Measurements from ENCODE around the gene PDILT.
A peak's percentile ranks its signal among the peaks of the same experiment; 100 is the strongest.

PDILT gene

GRCh38 chr16:20393801-20394577 lies 10.5 kb downstream of the PDILT start:
- Histone ChIP-seq H2BK120ac (ENCODE audit: low read depth, low read length) (no peak overlapping the region), H3K23ac (ENCODE audit: low read length) (no peak overlapping the region), H4K8ac (ENCODE audit: low read depth, low read length) (no peak overlapping the region), H3K4me3 (ENCODE audit: low read length) (no peak overlapping the region), H3K4ac (ENCODE audit: low read depth, low read length) (no peak overlapping the region), H3K4me1 (ENCODE audit: control insufficient read depth, low read depth, low read length) (no peaks in the 10 kb centered on the region), H2AK5ac (ENCODE audit: low read length) (no peak overlapping the region), H2BK15ac (replicated peaks; ENCODE audit: low read depth) (no peak overlapping the region), H3K9ac (ENCODE audit: low read length) (no peak overlapping the region), H3K79me2 (ENCODE audit: control insufficient read depth, insufficient read depth, low read length) (no peaks in the 10 kb centered on the region), H3K4me2 (ENCODE audit: low read length) (no peak overlapping the region), H3K18ac (ENCODE audit: low read length) (no peak overlapping the region), H3K56ac (ENCODE audit: low read length) (no peak overlapping the region), H3K79me1 (ENCODE audit: low read length) (no peaks in the 10 kb centered on the region), H2BK5ac (ENCODE audit: low read length) (no peak overlapping the region), H3K36me3 (ENCODE audit: control insufficient read depth, insufficient read depth, low read length) (no peaks in the 10 kb centered on the region), H3K27me3 (ENCODE audit: insufficient read depth, low read length, poor library complexity) (no peaks in the 10 kb centered on the region), H4K5ac (ENCODE audit: low read length) (no peak overlapping the region), H3K27ac (ENCODE audit: low read depth, low read length) (no peak overlapping the region)
- DNase-seq, result no peak
- no CpG with 5 or more reads among the region's 2 CpGs for WGBS (ENCODE audit: extremely low coverage, insufficient coverage, low lambda C conversion rate)

- no peak overlapping the region for H3K9ac ChIP-seq (ENCODE audit: low read length)
- no peak overlapping the region for H3K23ac ChIP-seq (ENCODE audit: low read length)
- H2BK120ac ChIP-seq (ENCODE audit: low read depth, low read length), result no peak overlapping the region
- no peak overlapping the region for H2AK5ac ChIP-seq (ENCODE audit: low read length)
- no peak overlapping the region for H3K18ac ChIP-seq (ENCODE audit: low read length)
- no peaks in the 10 kb centered on the region for H3K36me3 ChIP-seq (ENCODE audit: control insufficient read depth, insufficient read depth, low read length)
- 100% methylated on average over 1 of the region's 5 CpGs for WGBS (ENCODE audit: extremely low coverage, insufficient coverage, low lambda C conversion rate)
- H3K79me2 ChIP-seq (ENCODE audit: control insufficient read depth, insufficient read depth, low read length), result no peaks in the 10 kb centered on the region
- H2BK5ac ChIP-seq (ENCODE audit: low read length), result no peak overlapping the region
- no peaks in the 10 kb centered on the region for H3K27me3 ChIP-seq (ENCODE audit: insufficient read depth, low read length, poor library complexity)
- H3K27ac ChIP-seq (ENCODE audit: low read depth, low read length), result no peak overlapping the region
- no peak for DNase-seq
- no peak overlapping the region for H3K56ac ChIP-seq (ENCODE audit: low read length)
- H3K4me3 ChIP-seq (ENCODE audit: low read length), result no peak overlapping the region
- H4K5ac ChIP-seq (ENCODE audit: low read length), result no peak overlapping the region
- H3K4me2 ChIP-seq (ENCODE audit: low read length), result no peak overlapping the region
- H4K8ac ChIP-seq (ENCODE audit: low read depth, low read length), result no peak overlapping the region
- no peaks in the 10 kb centered on the region for H3K4me1 ChIP-seq (ENCODE audit: control insufficient read depth, low read depth, low read length)
- no peak overlapping the region for H3K4ac ChIP-seq (ENCODE audit: low read depth, low read length)
- H3K79me1 ChIP-seq (ENCODE audit: low read length), result no peaks in the 10 kb centered on the region
- H2BK15ac ChIP-seq (replicated peaks; ENCODE audit: low read depth), result no peak overlapping the region
Observed at GRCh38 chr16:20391045-20391444, 13.5 kb downstream of the PDILT start.

- Histone ChIP-seq H2BK15ac (replicated peaks; ENCODE audit: low read depth) (no peak overlapping the region), H3K56ac (ENCODE audit: low read length) (no peak overlapping the region), H3K9ac (ENCODE audit: low read length) (no peak overlapping the region), H3K4me2 (ENCODE audit: low read length) (no peak overlapping the region), H3K23ac (ENCODE audit: low read length) (no peak overlapping the region), H2BK120ac (ENCODE audit: low read depth, low read length) (no peak overlapping the region), H3K79me1 (ENCODE audit: low read length) (no peaks in the 10 kb centered on the region), H3K4ac (ENCODE audit: low read depth, low read length) (no peak overlapping the region), H4K8ac (ENCODE audit: low read depth, low read length) (no peak overlapping the region), H3K27me3 (ENCODE audit: insufficient read depth, low read length, poor library complexity) (no peaks in the 10 kb centered on the region), H3K4me1 (ENCODE audit: control insufficient read depth, low read depth, low read length) (no peaks in the 10 kb centered on the region), H3K4me3 (ENCODE audit: low read length) (no peak overlapping the region), H2AK5ac (ENCODE audit: low read length) (no peak overlapping the region), H3K27ac (ENCODE audit: low read depth, low read length) (no peak overlapping the region), H2BK5ac (ENCODE audit: low read length) (no peak overlapping the region), H4K5ac (ENCODE audit: low read length) (no peak overlapping the region), H3K79me2 (ENCODE audit: control insufficient read depth, insufficient read depth, low read length) (no peaks in the 10 kb centered on the region), H3K36me3 (ENCODE audit: control insufficient read depth, insufficient read depth, low read length) (no peaks in the 10 kb centered on the region), H3K18ac (ENCODE audit: low read length) (no peak overlapping the region)
- DNase-seq, result no peak
- no CpG with 5 or more reads among the region's 1 CpG for WGBS (ENCODE audit: extremely low coverage, insufficient coverage, low lambda C conversion rate)
Observed at GRCh38 chr16:20388854-20389253, 15.7 kb downstream of the PDILT start.

- Histone ChIP-seq H3K4me2 (ENCODE audit: low read length) (no peak overlapping the region), H3K4me3 (ENCODE audit: low read length) (no peak overlapping the region), H3K23ac (ENCODE audit: low read length) (no peak overlapping the region), H2BK120ac (ENCODE audit: low read depth, low read length) (no peak overlapping the region), H4K8ac (ENCODE audit: low read depth, low read length) (no peak overlapping the region), H2BK5ac (ENCODE audit: low read length) (no peak overlapping the region), H2AK5ac (ENCODE audit: low read length) (no peak overlapping the region), H3K79me1 (ENCODE audit: low read length) (no peaks in the 10 kb centered on the region), H2BK15ac (replicated peaks; ENCODE audit: low read depth) (no peak overlapping the region), H3K79me2 (ENCODE audit: control insufficient read depth, insufficient read depth, low read length) (no peaks in the 10 kb centered on the region), H3K56ac (ENCODE audit: low read length) (no peak overlapping the region), H3K4me1 (ENCODE audit: control insufficient read depth, low read depth, low read length) (no peaks in the 10 kb centered on the region), H3K36me3 (ENCODE audit: control insufficient read depth, insufficient read depth, low read length) (no peaks in the 10 kb centered on the region), H3K27me3 (ENCODE audit: insufficient read depth, low read length, poor library complexity) (no peaks in the 10 kb centered on the region), H3K18ac (ENCODE audit: low read length) (no peak overlapping the region), H3K27ac (ENCODE audit: low read depth, low read length) (no peak overlapping the region), H4K5ac (ENCODE audit: low read length) (no peak overlapping the region), H3K9ac (ENCODE audit: low read length) (no peak overlapping the region), H3K4ac (ENCODE audit: low read depth, low read length) (no peak overlapping the region)
- no CpG with 5 or more reads among the region's 3 CpGs for WGBS (ENCODE audit: extremely low coverage, insufficient coverage, low lambda C conversion rate)
- DNase-seq, result no peak
Observed at GRCh38 chr16:20387978-20388377, 16.6 kb downstream of the PDILT start.

DNA sequence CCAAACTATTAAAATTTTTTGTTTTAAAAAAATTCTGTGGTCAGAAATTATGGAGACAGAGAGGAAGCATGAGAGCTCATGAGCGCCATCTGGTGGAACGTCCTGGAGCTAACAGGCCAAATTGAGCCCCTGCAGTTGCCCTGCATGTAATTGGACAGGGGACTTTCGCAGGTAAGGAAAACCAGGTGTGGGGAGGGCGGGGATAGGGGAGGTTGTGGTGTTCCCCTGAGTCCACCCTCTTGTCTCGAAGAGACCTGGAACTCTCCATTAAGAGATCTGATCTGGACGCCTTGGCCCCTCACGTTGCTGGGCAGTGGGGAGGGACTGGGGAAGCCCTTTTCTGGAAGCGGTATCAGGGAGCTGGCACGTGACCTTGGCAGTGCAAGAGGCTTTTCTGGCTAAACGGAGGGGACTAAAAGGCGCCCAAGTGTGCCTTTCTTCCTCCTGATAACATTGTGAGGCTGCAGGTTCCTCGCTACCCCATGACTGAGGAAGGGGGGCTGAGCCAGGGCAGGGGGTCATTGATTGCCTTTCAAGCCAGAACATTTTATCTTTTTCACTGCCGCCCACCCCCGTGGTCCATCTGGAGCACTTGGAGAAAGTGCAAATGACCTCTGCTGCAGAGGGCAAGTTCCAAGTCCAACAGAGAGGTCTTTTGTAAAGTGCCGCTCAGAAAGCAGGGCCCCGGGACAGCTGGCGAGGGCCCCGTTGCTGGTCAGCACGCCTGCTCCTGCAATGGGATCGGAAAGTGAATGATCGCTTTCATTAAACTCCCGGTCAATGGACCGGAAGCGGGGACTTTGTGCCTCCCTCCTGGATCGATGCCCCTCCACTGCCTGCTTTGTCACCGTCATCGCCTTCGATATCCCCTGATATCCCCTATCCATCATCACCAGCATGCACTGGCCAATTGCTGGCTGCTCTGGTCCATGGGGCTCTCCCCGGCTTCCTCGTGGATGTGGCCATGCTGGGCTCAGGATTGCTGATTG lies 18.4 kb downstream of the PDILT start:
- Histone ChIP-seq H4K5ac (ENCODE audit: low read length) (no peak overlapping the region), H3K4me3 (ENCODE audit: low read length) (peak overlapping the region; percentile 22), H2BK5ac (ENCODE audit: low read length) (no peak overlapping the region), H4K8ac (ENCODE audit: low read depth, low read length) (no peak overlapping the region), H2AK5ac (ENCODE audit: low read length) (no peak overlapping the region), H2BK15ac (replicated peaks; ENCODE audit: low read depth) (no peak overlapping the region), H3K79me1 (ENCODE audit: low read length) (no peaks in the 10 kb centered on the region), H3K36me3 (ENCODE audit: control insufficient read depth, insufficient read depth, low read length) (no peaks in the 10 kb centered on the region), H3K4me2 (ENCODE audit: low read length) (peak overlapping the region; percentile 84), H3K4ac (ENCODE audit: low read depth, low read length) (no peak overlapping the region), H3K27ac (ENCODE audit: low read depth, low read length) (no peak overlapping the region), H3K4me1 (ENCODE audit: control insufficient read depth, low read depth, low read length) (no peaks in the 10 kb centered on the region), H2BK120ac (ENCODE audit: low read depth, low read length) (no peak overlapping the region), H3K79me2 (ENCODE audit: control insufficient read depth, insufficient read depth, low read length) (no peaks in the 10 kb centered on the region), H3K23ac (ENCODE audit: low read length) (no peak overlapping the region), H3K56ac (ENCODE audit: low read length) (peak overlapping the region; percentile 81), H3K9ac (ENCODE audit: low read length) (peak overlapping the region; percentile 60), H3K27me3 (ENCODE audit: insufficient read depth, low read length, poor library complexity) (no peaks in the 10 kb centered on the region), H3K18ac (ENCODE audit: low read length) (no peak overlapping the region)
- no CpG with 5 or more reads among the region's 30 CpGs for WGBS (ENCODE audit: extremely low coverage, insufficient coverage, low lambda C conversion rate)
- peak; percentile 70 for DNase-seq

Data from mesendoderm (in vitro differentiated cells).